Measurements from ENCODE around the gene RASA2.

DNA sequence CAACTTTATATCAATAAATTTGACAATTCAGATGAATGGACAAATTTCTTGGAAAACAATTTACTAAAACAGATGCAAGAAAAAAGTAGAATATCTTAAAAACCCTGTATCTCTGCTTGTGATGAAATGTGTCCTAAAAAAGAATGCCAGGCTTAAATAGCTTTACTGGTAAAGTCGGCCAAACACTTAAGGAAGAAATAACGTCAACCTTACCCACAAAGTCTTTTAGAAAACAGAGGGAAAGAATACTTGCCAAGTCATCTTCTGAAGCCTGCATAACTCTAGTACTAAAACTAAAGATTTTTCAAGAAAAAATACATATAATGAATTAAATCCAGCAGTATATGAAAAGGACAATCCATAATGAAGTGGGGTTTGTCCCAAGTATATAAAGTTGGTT is 111.1 kb downstream of the RASA2 start:
- TF ChIP-seq, protein P1, sequence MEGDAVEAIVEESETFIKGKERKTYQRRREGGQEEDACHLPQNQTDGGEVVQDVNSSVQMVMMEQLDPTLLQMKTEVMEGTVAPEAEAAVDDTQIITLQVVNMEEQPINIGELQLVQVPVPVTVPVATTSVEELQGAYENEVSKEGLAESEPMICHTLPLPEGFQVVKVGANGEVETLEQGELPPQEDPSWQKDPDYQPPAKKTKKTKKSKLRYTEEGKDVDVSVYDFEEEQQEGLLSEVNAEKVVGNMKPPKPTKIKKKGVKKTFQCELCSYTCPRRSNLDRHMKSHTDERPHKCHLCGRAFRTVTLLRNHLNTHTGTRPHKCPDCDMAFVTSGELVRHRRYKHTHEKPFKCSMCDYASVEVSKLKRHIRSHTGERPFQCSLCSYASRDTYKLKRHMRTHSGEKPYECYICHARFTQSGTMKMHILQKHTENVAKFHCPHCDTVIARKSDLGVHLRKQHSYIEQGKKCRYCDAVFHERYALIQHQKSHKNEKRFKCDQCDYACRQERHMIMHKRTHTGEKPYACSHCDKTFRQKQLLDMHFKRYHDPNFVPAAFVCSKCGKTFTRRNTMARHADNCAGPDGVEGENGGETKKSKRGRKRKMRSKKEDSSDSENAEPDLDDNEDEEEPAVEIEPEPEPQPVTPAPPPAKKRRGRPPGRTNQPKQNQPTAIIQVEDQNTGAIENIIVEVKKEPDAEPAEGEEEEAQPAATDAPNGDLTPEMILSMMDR (IDR thresholded peaks at IDR 0.05), result no peak
- no peak for TF ChIP-seq POLR2A (IDR thresholded peaks at IDR 0.05)
